ENCODE measurements around the gene IRF9.

Gene IRF9

DNA sequence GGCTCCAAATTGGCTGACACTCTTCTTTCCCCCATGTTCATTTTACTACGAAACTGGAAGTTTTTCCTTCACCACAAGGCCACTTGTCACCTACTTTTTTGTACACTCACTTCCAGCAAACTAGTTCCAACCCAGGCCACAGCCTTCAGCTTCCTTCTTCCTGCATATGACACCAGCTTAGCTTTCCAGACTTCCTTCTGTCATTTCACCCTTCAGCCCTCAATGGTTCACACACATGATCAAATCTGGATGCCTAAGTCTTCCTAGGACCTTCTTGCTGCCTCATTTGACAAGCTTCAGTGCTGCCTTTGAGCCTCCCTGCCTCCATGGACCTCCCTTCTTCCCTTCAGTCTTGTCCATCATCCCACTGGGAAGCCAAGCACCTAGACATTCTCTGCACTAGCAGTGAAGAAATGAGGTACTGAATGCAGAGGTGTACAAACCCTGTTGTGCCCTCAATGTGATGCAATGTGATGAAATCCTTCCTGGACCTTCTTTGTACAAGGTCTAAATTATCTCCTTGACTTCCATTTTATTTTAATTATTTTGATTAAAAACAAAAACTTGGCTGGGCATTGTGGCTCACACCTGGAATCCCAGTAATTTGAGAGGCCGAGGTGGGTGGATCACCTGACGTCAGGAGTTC is 6.5 kb downstream of the IRF9 start:
- in situ Hi-C loops (cut with HindIII; ENCODE audit: low pct_ligation_motif_present, low pct_unique_long_range_greater_than_20kb, low sequenced_read_pairs): no loop called here
- no peak for DNase-seq

- in situ Hi-C loops (cut with HindIII; ENCODE audit: low pct_ligation_motif_present, low pct_unique_long_range_greater_than_20kb, low sequenced_read_pairs): no loop called here
- DNase-seq: no peak
Observed at GRCh38 chr14:24171422-24172260, 10.6 kb downstream of the IRF9 start, which contains the start of gene REC8. Gene REC8 (plus strand): TSS chr14:24172080. CDS start chr14:24172553, 473 bp downstream.

- DNase-seq: no peak
- in situ Hi-C loops (cut with HindIII; ENCODE audit: low pct_ligation_motif_present, low pct_unique_long_range_greater_than_20kb, low sequenced_read_pairs): no loop called here
Observed at GRCh38 chr14:24172261-24172860, 11.3 kb downstream of the IRF9 start.

GRCh38 chr14:24172871-24173281 is 11.8 kb downstream of the IRF9 start:
- DNase-seq: no peak
- in situ Hi-C loops (cut with HindIII; ENCODE audit: low pct_ligation_motif_present, low pct_unique_long_range_greater_than_20kb, low sequenced_read_pairs): no loop called here

DNA sequence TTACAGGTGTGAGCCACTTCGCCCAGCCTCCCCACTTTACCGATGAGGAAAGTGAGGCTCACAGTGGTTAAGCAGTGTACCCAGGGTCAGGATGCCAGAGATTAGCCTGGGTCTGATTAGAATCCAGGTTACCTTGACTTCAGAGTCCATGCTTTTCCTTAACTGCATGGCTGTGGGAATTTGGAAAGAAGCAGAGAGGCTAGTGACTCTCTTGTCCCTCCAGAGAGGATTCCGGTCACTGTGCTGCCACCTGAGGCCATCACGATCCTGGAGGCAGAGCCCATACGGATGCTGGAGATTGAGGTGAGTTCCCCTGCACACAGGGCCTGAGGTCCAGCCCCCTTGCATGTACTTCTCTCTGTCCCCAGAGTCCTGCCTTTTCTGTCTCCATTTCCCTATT is 15.5 kb downstream of the IRF9 start:
- in situ Hi-C loops (cut with HindIII; ENCODE audit: low pct_ligation_motif_present, low pct_unique_long_range_greater_than_20kb, low sequenced_read_pairs): no loop called here
- no peak for DNase-seq

GRCh38 chr14:24177041-24177825 is 16.2 kb downstream of the IRF9 start:
- in situ Hi-C loops (cut with HindIII; ENCODE audit: low pct_ligation_motif_present, low pct_unique_long_range_greater_than_20kb, low sequenced_read_pairs): no loop called here
- no peak for DNase-seq

DNA sequence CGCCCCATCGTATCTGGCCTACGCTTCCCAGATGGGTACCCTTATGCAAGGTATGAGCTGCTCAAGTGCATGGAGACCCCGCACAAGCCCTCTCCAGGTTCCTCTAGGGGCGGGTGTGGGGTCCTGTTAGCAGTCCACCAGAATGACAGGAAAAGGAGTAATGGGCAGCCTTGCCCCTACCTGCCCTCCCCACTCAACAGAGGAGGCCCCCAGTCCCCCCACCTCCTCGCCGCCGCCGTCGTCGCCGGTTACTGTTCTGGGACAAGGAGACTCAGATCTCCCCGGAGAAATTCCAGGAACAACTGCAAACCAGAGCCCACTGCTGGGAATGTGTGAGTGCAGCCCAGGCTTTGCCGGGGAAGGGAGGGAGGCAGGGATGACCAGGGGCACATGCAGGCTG is 16.8 kb downstream of the IRF9 start:
- in situ Hi-C loops (cut with HindIII; ENCODE audit: low pct_ligation_motif_present, low pct_unique_long_range_greater_than_20kb, low sequenced_read_pairs): no loop called here
- no peak for DNase-seq

DNA sequence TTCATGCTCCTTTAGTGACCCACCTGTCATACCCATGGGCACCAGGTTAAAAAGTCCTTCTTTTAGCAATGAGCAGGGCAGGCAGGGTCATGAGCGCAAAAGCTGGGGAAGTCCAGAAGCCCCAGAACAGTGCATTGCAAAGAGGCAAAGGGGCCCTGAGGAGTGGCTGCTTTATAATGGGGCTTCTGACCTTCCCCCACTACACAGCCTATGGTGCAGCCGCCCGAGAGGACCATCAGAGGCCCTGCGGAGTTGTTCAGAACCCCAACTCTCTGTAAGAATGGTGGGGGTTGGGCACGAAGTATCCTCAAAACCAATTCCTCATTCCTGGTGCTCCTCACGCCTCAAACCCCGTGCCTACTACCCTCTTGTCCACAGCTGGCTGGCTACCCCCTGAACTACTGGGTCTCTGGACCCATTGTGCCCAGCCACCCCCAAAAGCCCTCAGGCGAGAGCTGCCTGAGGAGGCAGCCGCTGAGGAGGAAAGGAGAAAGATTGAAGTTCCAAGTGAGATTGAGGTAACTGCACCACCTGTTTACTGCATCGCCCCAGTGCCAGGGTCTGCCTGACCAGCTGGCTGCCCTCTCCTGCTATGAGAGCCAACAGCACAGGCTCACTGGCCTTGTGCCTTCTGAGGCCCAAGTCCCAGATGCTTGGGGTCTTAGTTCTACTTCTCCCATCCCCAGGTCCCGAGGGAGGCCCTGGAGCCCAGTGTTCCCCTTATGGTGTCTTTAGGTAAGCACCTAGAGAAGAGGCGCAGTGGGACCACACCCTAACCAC is 17.5 kb downstream of the IRF9 start:
- no peak for DNase-seq

DNA sequence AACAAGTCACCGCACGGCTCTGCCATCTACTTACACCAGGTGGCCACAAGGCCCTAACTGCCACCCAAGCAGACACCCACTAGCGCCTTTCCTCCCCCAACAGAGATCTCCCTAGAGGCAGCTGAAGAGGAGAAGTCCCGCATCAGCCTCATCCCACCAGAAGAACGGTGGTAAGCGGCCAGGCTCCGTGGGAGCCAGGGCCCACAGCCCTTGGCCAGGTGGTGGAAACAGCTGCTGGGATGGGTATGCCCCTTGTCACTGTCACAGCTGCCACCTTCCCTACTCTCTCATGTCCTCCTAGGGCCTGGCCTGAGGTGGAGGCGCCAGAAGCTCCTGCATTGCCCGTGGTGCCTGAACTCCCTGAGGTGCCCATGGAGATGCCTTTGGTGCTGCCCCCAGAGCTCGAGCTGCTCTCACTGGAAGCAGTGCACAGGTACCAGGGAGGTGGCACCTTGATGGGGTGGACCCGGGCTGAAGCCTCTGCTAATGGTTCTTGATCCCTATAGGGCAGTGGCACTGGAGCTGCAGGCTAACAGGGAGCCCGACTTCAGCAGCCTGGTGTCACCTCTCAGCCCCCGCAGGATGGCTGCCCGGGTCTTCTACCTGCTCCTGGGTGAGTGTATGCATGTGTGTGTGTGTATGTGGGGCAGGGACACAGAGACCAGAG is 18.4 kb downstream of the IRF9 start:
- in situ Hi-C loops (cut with HindIII; ENCODE audit: low pct_ligation_motif_present, low pct_unique_long_range_greater_than_20kb, low sequenced_read_pairs): no loop called here

More for the DNA sequence above, 17.5 kb downstream of the IRF9 start:
- in situ Hi-C loops (cut with HindIII; ENCODE audit: low pct_ligation_motif_present, low pct_unique_long_range_greater_than_20kb, low sequenced_read_pairs): no loop called here

GRCh38 chr14:24179961-24180796 is 19.1 kb downstream of the IRF9 start:
- DNase-seq: peak; percentile 85
- in situ Hi-C loops (cut with HindIII; ENCODE audit: low pct_ligation_motif_present, low pct_unique_long_range_greater_than_20kb, low sequenced_read_pairs): no loop called here

More for the DNA sequence above, 18.4 kb downstream of the IRF9 start:
- no peak for DNase-seq

DNA sequence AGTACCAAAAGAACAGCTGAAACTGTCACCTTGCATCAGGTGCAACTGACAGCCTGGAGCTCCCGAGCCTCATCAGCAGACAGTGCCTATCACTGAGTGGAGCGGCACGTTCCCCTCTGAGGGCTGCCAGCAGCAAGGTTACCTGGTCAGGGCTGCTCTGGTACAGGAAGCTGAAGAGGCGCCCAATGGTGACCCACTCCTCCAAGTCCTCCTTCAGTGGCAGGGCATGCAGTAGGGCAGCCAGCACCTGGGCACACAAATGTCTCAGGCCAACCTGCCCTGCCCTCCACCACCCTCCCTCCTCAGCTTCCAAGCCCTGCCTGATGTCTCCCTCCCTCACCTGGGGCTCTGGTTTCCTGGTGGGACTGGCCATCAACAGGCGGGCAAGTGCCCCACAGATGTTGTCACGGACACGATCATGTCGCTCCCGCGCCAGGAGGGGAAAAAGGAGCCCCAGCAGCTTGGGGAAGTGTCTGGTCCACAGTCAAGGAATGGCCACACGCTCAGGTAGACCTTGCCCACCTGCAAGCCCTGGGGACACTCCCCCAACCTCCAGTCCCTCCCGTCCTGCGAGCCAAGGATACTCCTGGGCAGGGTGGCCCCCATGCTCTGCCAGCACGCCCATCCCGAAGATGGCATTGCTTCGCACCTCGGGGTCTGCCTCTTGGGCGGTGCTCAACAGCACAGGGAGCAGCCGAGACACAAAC is 20.5 kb downstream of the IRF9 start:
- in situ Hi-C loops (cut with HindIII; ENCODE audit: low pct_ligation_motif_present, low pct_unique_long_range_greater_than_20kb, low sequenced_read_pairs): no loop called here

GRCh38 chr14:24182110-24182882 is 21.2 kb downstream of the IRF9 start:
- no peak for DNase-seq
- in situ Hi-C loops (cut with HindIII; ENCODE audit: low pct_ligation_motif_present, low pct_unique_long_range_greater_than_20kb, low sequenced_read_pairs): no loop called here

More for the DNA sequence above, 20.5 kb downstream of the IRF9 start:
- no peak for DNase-seq

GRCh38 chr14:24183014-24183481 is 22.0 kb downstream of the IRF9 start:
- in situ Hi-C loops (cut with HindIII; ENCODE audit: low pct_ligation_motif_present, low pct_unique_long_range_greater_than_20kb, low sequenced_read_pairs): no loop called here

DNA sequence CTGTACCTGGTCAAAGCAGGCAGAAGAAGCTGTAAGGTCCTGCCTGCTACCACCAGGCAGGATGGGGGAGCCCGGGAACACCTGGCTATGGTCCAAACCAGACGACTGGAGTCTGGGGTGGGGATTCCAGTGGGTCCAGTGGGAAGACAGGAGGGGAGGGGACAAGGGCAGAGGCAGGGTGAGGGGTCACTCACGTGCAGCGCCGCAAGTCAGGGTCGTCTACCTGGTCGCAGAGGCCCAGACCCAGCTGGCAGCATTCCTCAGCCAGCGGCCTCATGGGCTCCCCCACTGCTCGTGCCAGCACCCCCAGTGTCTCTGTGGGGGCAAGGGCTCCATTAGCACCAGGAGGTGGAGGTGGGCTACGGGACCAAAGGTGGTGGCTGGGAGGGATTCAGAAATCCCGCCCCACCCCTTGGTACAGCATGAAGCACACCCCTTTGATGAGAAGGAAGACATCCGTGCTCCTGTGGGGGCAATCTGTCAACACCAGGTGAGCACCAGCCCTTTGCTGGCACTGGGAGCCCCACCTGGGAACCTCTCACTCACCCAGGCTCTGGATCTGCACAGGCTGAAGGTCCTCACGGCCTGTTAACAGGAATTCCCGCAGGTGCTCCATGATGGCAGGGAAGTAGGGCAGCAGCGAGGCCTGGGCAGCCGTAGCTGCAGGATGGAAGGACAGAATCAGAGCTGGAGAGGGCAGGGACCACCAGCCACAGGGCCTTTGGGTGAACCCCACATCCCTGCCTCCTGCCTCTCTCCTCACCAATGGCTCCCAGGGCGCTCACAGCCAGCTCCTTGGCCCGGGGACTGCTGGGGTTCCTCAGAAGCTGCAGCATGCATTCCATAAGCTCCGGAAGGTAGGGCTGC is 23.3 kb downstream of the IRF9 start:
- in situ Hi-C loops (cut with HindIII; ENCODE audit: low pct_ligation_motif_present, low pct_unique_long_range_greater_than_20kb, low sequenced_read_pairs): no loop called here
- DNase-seq: no peak

More at GRCh38 chr14:24183014-24183481, 22.0 kb downstream of the IRF9 start:
- DNase-seq: no peak
